ENCODE data around the gene DMRT1. TPM values are rescaled to one million over a fixed set of nuclear protein-coding genes. Genes with fewer than 3 reads are reported as not detected.
A peak's percentile ranks its signal among the peaks of the same experiment; 100 is the strongest.

Gene DMRT1
- total RNA-seq, 1 experiment from 2014 or later, result 0.21 TPM

DNA sequence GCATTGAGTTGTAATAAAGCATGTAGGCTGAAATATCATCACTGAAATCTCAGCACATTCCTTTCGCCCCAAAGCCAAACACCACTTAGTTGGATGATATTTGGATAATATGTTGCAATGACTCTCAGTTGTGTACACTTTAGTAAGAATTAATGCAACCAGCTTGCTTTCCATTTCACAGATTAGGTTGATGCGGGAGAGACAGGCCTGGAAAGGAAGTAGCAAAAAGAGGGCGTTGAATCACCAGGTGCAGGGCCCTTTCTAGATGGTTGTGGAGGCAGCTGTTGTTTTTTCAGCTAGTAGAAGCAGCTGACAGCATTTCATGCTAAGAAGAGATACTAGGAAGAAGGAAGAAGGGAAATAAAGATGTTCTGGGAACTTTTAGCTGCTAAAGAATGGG is 165.8 kb downstream of the DMRT1 start:
- Histone ChIP-seq H3K27me3 (ENCODE audit: control insufficient read depth, insufficient read depth, low read length) (no peaks in the 10 kb centered on the region; the same call in 1 of the 2 replicates), H3K36me3 (replicated peaks; ENCODE audit: control insufficient read depth, insufficient read depth, low read length) (no peaks in the 10 kb centered on the region), H3K4me3 (ENCODE audit: insufficient read depth, low read depth, low read length) (no peak overlapping the region)
- DNase-seq, result no peak

DNA sequence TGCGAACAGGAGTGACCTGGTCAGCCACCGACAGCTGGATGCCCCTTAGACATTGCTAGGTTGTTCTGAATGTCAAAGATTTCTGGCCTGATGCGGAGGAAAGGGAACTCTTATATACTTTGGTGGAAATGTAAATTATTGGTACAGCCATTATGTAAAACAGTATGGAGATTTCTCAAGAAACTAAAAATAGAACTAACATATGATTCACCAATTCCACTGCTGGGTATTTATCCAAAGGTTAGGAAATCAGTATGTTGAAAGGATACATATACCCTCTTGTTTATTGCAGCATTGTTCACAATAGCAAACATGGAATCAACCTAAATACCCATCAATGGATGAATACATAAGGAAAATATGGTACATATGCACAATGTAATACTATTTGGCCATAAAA is 166.7 kb downstream of the DMRT1 start:
- Histone ChIP-seq H3K4me3 (ENCODE audit: insufficient read depth, low read depth, low read length) (no peak overlapping the region), H3K36me3 (replicated peaks; ENCODE audit: control insufficient read depth, insufficient read depth, low read length) (no peaks in the 10 kb centered on the region), H3K27me3 (ENCODE audit: control insufficient read depth, insufficient read depth, low read length) (no peaks in the 10 kb centered on the region; the same call in 1 of the 2 replicates)
- no peak for DNase-seq

DNA sequence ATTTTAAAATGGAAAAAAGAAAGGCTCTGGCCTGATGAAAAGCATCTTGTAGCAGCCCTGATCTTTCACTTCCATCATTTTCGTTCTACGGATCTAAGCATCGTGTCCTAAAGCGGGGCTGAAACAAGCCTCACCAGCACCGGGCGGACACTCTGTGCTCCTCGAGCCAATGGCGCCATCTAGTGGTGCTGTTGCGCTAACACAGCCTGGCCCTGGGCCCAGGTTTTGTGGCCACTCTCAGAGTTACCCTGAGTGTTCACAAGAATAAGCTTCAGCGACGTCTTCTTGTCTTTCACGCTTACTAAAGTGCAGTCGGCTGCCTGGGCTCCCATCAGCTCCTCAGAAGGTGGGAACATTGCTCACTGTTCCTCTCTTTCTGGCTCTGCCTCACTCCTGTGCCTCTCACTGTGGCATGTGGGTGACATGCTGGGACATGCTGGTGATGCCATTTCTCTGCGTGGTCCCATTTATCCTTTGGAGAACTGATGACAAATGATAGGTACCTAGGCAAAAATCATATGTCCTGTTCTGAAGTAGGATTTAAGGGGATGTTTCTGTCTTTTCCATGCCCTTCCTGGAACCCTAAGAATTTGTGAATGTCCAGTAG is 167.7 kb downstream of the DMRT1 start:
- Histone ChIP-seq H3K27me3 (ENCODE audit: control insufficient read depth, insufficient read depth, low read length) (no peaks in the 10 kb centered on the region; the same call in 1 of the 2 replicates), H3K36me3 (replicated peaks; ENCODE audit: control insufficient read depth, insufficient read depth, low read length) (no peaks in the 10 kb centered on the region), H3K4me3 (ENCODE audit: insufficient read depth, low read depth, low read length) (no peak overlapping the region)
- DNase-seq, result peak; percentile 66

DNA sequence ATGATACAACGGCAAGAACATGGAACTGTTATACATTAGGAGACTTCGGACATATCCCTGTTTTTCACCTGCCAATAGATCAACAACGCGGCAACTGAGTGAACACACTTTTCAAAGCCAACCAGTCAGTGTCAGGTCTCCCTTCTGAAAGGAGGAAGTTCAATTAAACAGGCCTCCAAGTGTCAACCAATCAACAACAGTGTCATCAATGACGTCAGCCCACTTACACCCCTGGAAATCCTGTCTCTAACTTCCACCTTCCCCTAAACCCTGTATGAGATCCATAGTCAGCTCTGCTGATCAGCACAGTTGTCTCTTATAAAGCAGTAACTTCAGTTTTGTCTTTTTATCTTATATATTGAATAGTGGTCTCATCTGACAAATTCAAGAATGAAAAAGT is 171.5 kb downstream of the DMRT1 start:
- no peak for DNase-seq
- Histone ChIP-seq H3K36me3 (replicated peaks; ENCODE audit: control insufficient read depth, insufficient read depth, low read length) (no peaks in the 10 kb centered on the region), H3K4me3 (ENCODE audit: insufficient read depth, low read depth, low read length) (no peak overlapping the region), H3K27me3 (ENCODE audit: control insufficient read depth, insufficient read depth, low read length) (no peaks in the 10 kb centered on the region; the same call in 1 of the 2 replicates)

DNA sequence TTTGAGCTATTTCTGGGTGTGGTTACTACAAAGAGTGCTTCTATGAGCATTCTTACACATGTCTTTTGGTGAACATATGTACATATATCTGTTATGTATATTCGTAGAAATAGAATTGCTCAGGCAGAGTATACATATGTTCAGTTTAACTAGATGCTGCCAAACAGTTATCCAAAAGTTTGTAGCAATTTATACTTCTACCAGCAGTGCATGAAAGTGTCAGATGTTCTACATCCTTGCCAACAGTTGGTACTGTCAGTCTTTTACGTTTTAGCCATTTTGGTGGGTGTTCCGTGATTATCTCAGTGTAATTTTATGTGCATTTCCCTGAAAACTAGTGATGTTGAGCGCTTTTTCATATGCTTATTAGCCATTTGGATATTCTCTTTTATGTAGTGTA is 172.7 kb downstream of the DMRT1 start:
- Histone ChIP-seq H3K4me3 (ENCODE audit: insufficient read depth, low read depth, low read length) (no peak overlapping the region), H3K36me3 (replicated peaks; ENCODE audit: control insufficient read depth, insufficient read depth, low read length) (no peaks in the 10 kb centered on the region)
- no peak for DNase-seq

DNA sequence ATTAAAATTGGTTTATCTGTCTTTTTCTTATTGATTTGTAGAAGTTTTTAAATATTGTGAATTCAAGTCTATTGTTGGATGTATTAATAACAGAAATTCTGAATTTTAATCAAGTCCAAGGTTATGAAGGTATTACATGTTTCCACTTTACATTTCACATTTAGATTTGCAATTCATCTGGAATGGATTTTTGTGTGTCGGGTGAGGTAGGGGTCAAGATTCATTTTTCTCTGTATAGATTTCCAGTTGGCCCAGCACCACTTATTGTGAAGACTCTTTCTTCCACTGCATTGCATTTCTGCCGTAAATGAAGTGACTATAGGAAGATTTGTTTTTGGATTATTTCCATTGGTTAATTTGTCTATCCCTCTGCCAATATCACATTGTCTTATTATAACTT is 173.1 kb downstream of the DMRT1 start:
- Histone ChIP-seq H3K36me3 (replicated peaks; ENCODE audit: control insufficient read depth, insufficient read depth, low read length) (no peaks in the 10 kb centered on the region), H3K27me3 (ENCODE audit: control insufficient read depth, insufficient read depth, low read length) (no peaks in the 10 kb centered on the region), H3K4me3 (ENCODE audit: insufficient read depth, low read depth, low read length) (no peak overlapping the region)
- DNase-seq, result no peak

More for the DNA sequence above, 172.7 kb downstream of the DMRT1 start:
- no peaks in the 10 kb centered on the region; the same call in 1 of the 2 replicates for H3K27me3 ChIP-seq (ENCODE audit: control insufficient read depth, insufficient read depth, low read length)

DNA sequence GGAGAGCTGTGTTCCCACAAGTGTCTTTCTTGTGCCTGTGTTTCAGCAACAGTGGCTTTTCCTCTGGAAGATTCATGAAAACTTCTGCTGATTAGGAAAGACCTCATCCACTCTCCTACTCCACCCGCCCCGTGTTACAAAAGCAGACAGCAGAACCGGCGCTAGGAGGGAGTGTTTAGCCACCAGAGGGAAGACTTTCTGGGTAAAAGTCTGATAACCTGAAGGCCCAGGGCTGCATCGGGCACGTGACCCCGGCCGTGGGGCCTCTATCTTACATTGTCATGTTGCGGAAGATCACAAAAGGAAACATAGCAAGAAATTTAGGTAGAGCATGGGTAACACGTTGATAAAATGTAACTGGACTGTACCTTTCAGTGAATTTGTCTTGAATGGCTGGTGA is 176.6 kb downstream of the DMRT1 start:
- H3K36me3 ChIP-seq (replicated peaks; ENCODE audit: control insufficient read depth, insufficient read depth, low read length), result no peaks in the 10 kb centered on the region
- no peaks in the 10 kb centered on the region for H3K27me3 ChIP-seq (ENCODE audit: control insufficient read depth, insufficient read depth, low read length)
- peak; percentile 66 for DNase-seq
- H3K4me3 ChIP-seq (ENCODE audit: insufficient read depth, low read depth, low read length), result no peak overlapping the region

Other genes with a start within 250 kb of the DMRT1 start
- not detected in 2 replicates for gene DMRT3, start 135.0 kb downstream of the DMRT1 start, total RNA-seq (2014; rRNA removed; shearing (Covaris generic))
- gene DMRT2, start 208.7 kb downstream of the DMRT1 start, total RNA-seq (2014; rRNA removed; shearing (Covaris generic)), result not detected in 2 replicates